ENCODE results near the gene SEPTIN2. TPM values are rescaled to one million over a fixed set of nuclear protein-coding genes. Genes with fewer than 3 reads are reported as not detected.

The SEPTIN2 gene
- total and polyA plus RNA-seq, 10 of the 15 experiments (the other 5 are each of a cell fraction or from before 2014, with no cell fraction given): 169 to 474 (median 269) TPM

- intact Hi-C loops (cut with micrococcal nuclease; ENCODE audit: unreplicated experiment): loop anchor here (10.0 kb wide), 1 partner anchor 263 kb away; no protein-coding TSS in a partner anchor
- no peak for FAIRE-seq
- RAD21 ChIA-PET (ENCODE audit: unreplicated experiment): no interaction called here
Observed at GRCh38 chr2:241352227-241352626, 36.5 kb downstream of the SEPTIN2 start.

More at GRCh38 chr2:241352227-241352626, 36.5 kb downstream of the SEPTIN2 start:
- DNase-seq (ENCODE audit: low read depth, low spot score) (no peak), ATAC-seq (no peak)
- no peak overlapping the region; the same call in 1 of the 2 replicates for H3K27ac ChIP-seq (ENCODE audit: control insufficient read depth, insufficient read depth)
- in situ Hi-C loops (cut with MboI): loop anchor here (5.0 kb wide), 1 partner anchor 525 kb away; no protein-coding TSS in a partner anchor
- no TSS peak for BruUV-seq (replicated peaks)
- H3K4me1 ChIP-seq (ENCODE audit: control insufficient read depth, insufficient read depth, low read length): no peaks in the 10 kb centered on the region; the same call in 1 of the 2 replicates
- SMC1A ChIA-PET (ENCODE audit: uncharacterized antibody, unreplicated experiment): interaction anchor here (1.0 to 1.1 kb wide), 2 partner anchors 38 to 40 kb away, joined by 3 to 4 read pairs; no protein-coding TSS in a partner anchor
- peaks cover 11% of the 10 kb centered on the region for H3K79me2 ChIP-seq (ENCODE audit: control insufficient read depth, insufficient read depth, low read length)
- POLR2A ChIA-PET: interaction anchor here (0.7 kb wide), 1 partner anchor 534 kb away, joined by 3 read pairs; no protein-coding TSS in a partner anchor
- TF ChIP-seq TBL1XR1 (IDR thresholded peaks at IDR 0.05; ENCODE audit: low read depth, low read length): no peak
- TF ChIP-seq BCL11A (IDR thresholded peaks at IDR 0.05; ENCODE audit: low read depth, low read length): no peak
- TF ChIP-seq E2F8 (IDR thresholded peaks at IDR 0.05; ENCODE audit: low read depth, partially characterized antibody): no peak
- no peak for TF ChIP-seq SKIL (IDR thresholded peaks at IDR 0.05; ENCODE audit: low read depth, poor library complexity, severe bottlenecking)
- TF ChIP-seq ZNF687 (IDR thresholded peaks at IDR 0.05): no peak
- TF ChIP-seq IRF3 (IDR thresholded peaks at IDR 0.05): no peak
- no peak for TF ChIP-seq ELK1 (IDR thresholded peaks at IDR 0.05; ENCODE audit: low read depth, low read length)
- TF ChIP-seq POU2F2 (IDR thresholded peaks at IDR 0.05; ENCODE audit: borderline replicate concordance, low read depth, low read length): no peak
- TF ChIP-seq ZZZ3 (IDR thresholded peaks at IDR 0.05; ENCODE audit: control insufficient read depth, insufficient read length, low read depth): no peak
- TF ChIP-seq IRF5 (IDR thresholded peaks at IDR 0.05; ENCODE audit: borderline replicate concordance): no peak
- no peak overlapping the region for H3K4me3 ChIP-seq
- no peak overlapping the region for H2AFZ ChIP-seq (ENCODE audit: control insufficient read depth, low read depth, low read length)
- no peak overlapping the region for H3K9ac ChIP-seq (ENCODE audit: control insufficient read depth, insufficient read depth, low read length)
- peaks cover 13 to 33% of the 10 kb centered on the region in 2 experiments for H3K36me3 ChIP-seq (ENCODE audit: control insufficient read depth in 2 of 2, insufficient read depth in 2 of 2, low read length in 1 of 2)
- H3K4me2 ChIP-seq (ENCODE audit: control insufficient read depth, insufficient read depth): no peak overlapping the region
- H4K20me1 ChIP-seq (ENCODE audit: control insufficient read depth, insufficient read depth): no peaks in the 10 kb centered on the region
- 83% methylated on average over 3 of the region's 3 CpGs for WGBS (ENCODE audit: insufficient coverage, insufficient replicate concordance, low lambda C conversion rate, missing lambda C conversion rate)
- CTCF ChIA-PET: interaction anchor here (1.6 kb wide), 1 partner anchor 40 kb away, joined by 7 read pairs; no protein-coding TSS in a partner anchor
- no peaks in the 10 kb centered on the region for H3K27me3 ChIP-seq (replicated peaks in 1 of 2; ENCODE audit: control insufficient read depth in 2 of 2, insufficient read depth in 2 of 2, low read length in 1 of 2)
- no peaks in the 10 kb centered on the region for H3K9me3 ChIP-seq (replicated peaks; ENCODE audit: control insufficient read depth, insufficient read depth, low read length)

All from GM12878 (cell line).